Spleen (tissue), 11 donors: ENCODE results near the gene ZBTB7B. TPM values are rescaled to one million over a fixed set of nuclear protein-coding genes. Genes with fewer than 3 reads are reported as not detected.
A peak's percentile ranks its signal among the peaks of the same experiment; 100 is the strongest.

Experiments
- DNase-seq: peaks from one replicate; pipeline ENCODE4 v3.0.0-alpha.2; 2020
- H3K27ac ChIP-seq, 8 donors: fragments of 200-600 bp; sonication (generic) in 7 of 8; 1 replicate in 4 of 8; 2 replicates in 4 of 8; pipeline versions ENCODE4 v1.5.0 to v1.8.0; 2016 to 2021; ENCODE audit warnings: inconsistent platforms in 4 of 8, mild to moderate bottlenecking in 4 of 8, moderate library complexity in 1 of 8
- H3K27me3 ChIP-seq, 7 donors: fragments of 200-600 bp; sonication (generic) in 6 of 7; replicated peaks in 1 of 7; 1 replicate in 4 of 7; 2 replicates in 3 of 7; pipeline versions ENCODE4 v1.5.0 to v1.8.0; 2016 to 2021; ENCODE audit warnings: inconsistent platforms in 3 of 7, mild to moderate bottlenecking in 1 of 7
- H3K36me3 ChIP-seq, 6 donors: fragments of 200-600 bp; sonication (generic) in 5 of 6; 1 replicate in 4 of 6; 2 replicates in 2 of 6; pipeline versions ENCODE4 v1.5.0 to v1.8.0; 2016 to 2021; ENCODE audit warnings: inconsistent platforms in 2 of 6
- H3K4me1 ChIP-seq, 6 donors: fragments of 200-600 bp; sonication (generic) in 5 of 6; 1 replicate in 3 of 6; 2 replicates in 3 of 6; pipeline versions ENCODE4 v1.5.0 to v1.8.0; 2016 to 2021; ENCODE audit warnings: inconsistent platforms in 3 of 6
- H3K4me3 ChIP-seq, 8 donors: fragments of 200-600 bp; sonication (generic) in 7 of 8; 1 replicate in 4 of 8; 2 replicates in 4 of 8; pipeline versions ENCODE4 v1.5.0 to v1.8.0; 2016 to 2021; ENCODE audit warnings: inconsistent platforms in 4 of 8, mild to moderate bottlenecking in 4 of 8, moderate library complexity in 2 of 8
- H3K9me3 ChIP-seq, 8 donors: fragments of 200-600 bp; sonication (generic) in 7 of 8; 1 replicate in 4 of 8; 2 replicates in 4 of 8; pipeline versions ENCODE4 v1.5.0 to v1.8.0; 2016 to 2021; ENCODE audit warnings: inconsistent platforms in 4 of 8
- CTCF ChIP-seq, 11 experiments: fragments of 200-600 bp in 7 of 11; fragments of 450-650 bp in 4 of 11; sonication (generic) in 4 of 11; IDR thresholded peaks in 8 of 11; conservative IDR thresholded peaks in 3 of 11; 1 replicate in 7 of 11; 2 replicates in 4 of 11; pipeline versions ENCODE4 v1.4.0 to v1.8.0; 2016 to 2021; ENCODE audit warnings: antibody characterized with exemption in 11 of 11, inconsistent platforms in 4 of 11, mild to moderate bottlenecking in 1 of 11
- POLR2A ChIP-seq, 3 donors: fragments of 450-650 bp; IDR thresholded peaks; one replicate each; pipeline ENCODE4 v1.5.1; 2017; ENCODE audit warnings: antibody characterized with exemption in 3 of 3, mild to moderate bottlenecking in 1 of 3
- POLR2AphosphoS5 ChIP-seq, 3 donors: sonication (generic); formaldehyde crosslinking; IDR thresholded peaks; one replicate each; pipeline ENCODE4 v1.5.1; 2017; ENCODE audit warnings: antibody characterized with exemption in 3 of 3
- WGBS, 5 donors: extraction: QIAGEN DNeasy Blood & Tissue Kit in 3 of 5; methylation state at CpG; one replicate each; pipeline versions ENCODE4 v1.1.5 to v1.1.7; 2013 to 2018; 5-methylcytosine and 5-hydroxymethylcytosine counted together
- intact Hi-C: fragments of 100-400 bp; cut with DNase I; formaldehyde crosslinking; loops from one replicate; pipeline ENCODE4 v1.15.0; 2023; ENCODE audit warnings: low total_unique reads
- polyA plus RNA-seq, 3 donors: library from polyadenylated mRNA; stranded (reverse); fragments of 200-250 nt; gene quantifications; one replicate each; pipeline ENCODE4 v1.2.1, GENCODE V29; 2013
- total RNA-seq, 7 donors: library from RNA; depleted of rRNA in 3 of 7; stranded (reverse); fragments of >200 nt in 3 of 7; fragmentation: NEBNext Ultra II Directional in 4 of 7; extraction: Animal tissue kit (Norgen Biotek cat#: 25700) in 4 of 7; gene quantifications; one replicate each; pipeline versions ENCODE4 v1.1.0 to v1.2.1, GENCODE V29; 2016 to 2021
- donor health status: healthy with polysubstance abuse.
- donor health status: DM: no; HTN: no; CAD: no; lungs with moderate emphysema.
- donor health status: DM: no; HTN: no; CAD: no.
- donor health status: Bipolar disorder and iron deficiency.
- donor health status: healthy.
- donor health status: DM: no; HTN: no; CAD: no.
- donor health status: DM: yes; HTN: yes; CAD: no.

Gene ZBTB7B
- total and polyA plus RNA-seq, 10 donors: 11.1 to 88.9 (median 57.5) TPM

- Histone ChIP-seq H3K27ac (peak overlapping the region; percentile 85 to 99 (median 98)), H3K9me3 (no peaks in the 10 kb centered on the region), H3K4me3 (peak overlapping the region in 6 of 8 donors; percentile 9 to 97 (median 84)), H3K27me3 (no peaks in the 10 kb centered on the region), H3K36me3 (peaks cover 3 to 75% (median 66%) of the 10 kb centered on the region in 6 donors), H3K4me1 (peaks cover 23 to 95% (median 65%) of the 10 kb centered on the region in 6 donors)
- 63 to 81% (median 72%) methylated on average over 6 of the region's 6 CpGs for WGBS, 5 donors
- peak; percentile 77 for DNase-seq
- TF ChIP-seq CTCF (IDR thresholded peaks at IDR 0.05 in 8 of 11, conservative IDR thresholded peaks at IDR 0.05 in 3 of 11) (no peak), POLR2A (IDR thresholded peaks at IDR 0.05) (no peak), POLR2AphosphoS5 (IDR thresholded peaks at IDR 0.05) (no peak)
- intact Hi-C loops: loop anchor here (5.0 kb wide), 1 partner anchor 39 kb away; the partner anchor contains the start of gene ZBTB7B
These were observed 39.7 kb upstream of the ZBTB7B start for GRCh38 chr1:154962795-154963330.

GRCh38 chr1:154963643-154964042 is 39.0 kb upstream of the ZBTB7B start:
- DNase-seq: peak; percentile 28
- peak overlapping the region in 3 of 8 donors; percentile 96 to 99 (median 98) for H3K27ac ChIP-seq

GRCh38 chr1:154964359-154964758 is 38.2 kb upstream of the ZBTB7B start:
- 82 to 92% (median 87%) methylated on average over 6 of the region's 6 CpGs for WGBS, 5 donors
- intact Hi-C loops: loop anchor here (5.0 kb wide), 1 partner anchor 38 kb away; the partner anchor contains the start of gene ZBTB7B
- no peaks in the 10 kb centered on the region for H3K27me3 ChIP-seq
- no peak for TF ChIP-seq POLR2AphosphoS5 (IDR thresholded peaks at IDR 0.05)
- no peak for TF ChIP-seq CTCF (IDR thresholded peaks at IDR 0.05 in 8 of 11, conservative IDR thresholded peaks at IDR 0.05 in 3 of 11)
- TF ChIP-seq POLR2A (IDR thresholded peaks at IDR 0.05): no peak
- H3K36me3 ChIP-seq: peaks cover 3 to 75% (median 64%) of the 10 kb centered on the region in 6 donors
- DNase-seq: no peak
- H3K27ac ChIP-seq: peak overlapping the region in 2 of 8 donors; percentile 96 to 99
- H3K9me3 ChIP-seq: no peaks in the 10 kb centered on the region
- no peak overlapping the region for H3K4me3 ChIP-seq
- H3K4me1 ChIP-seq: peaks cover 30 to 95% (median 73%) of the 10 kb centered on the region in 6 donors

More at GRCh38 chr1:154963643-154964042, 39.0 kb upstream of the ZBTB7B start:
- TF ChIP-seq POLR2AphosphoS5 (IDR thresholded peaks at IDR 0.05) (no peak), POLR2A (IDR thresholded peaks at IDR 0.05) (no peak), CTCF (IDR thresholded peaks at IDR 0.05 in 8 of 11, conservative IDR thresholded peaks at IDR 0.05 in 3 of 11) (no peak)
- H3K9me3 ChIP-seq: no peaks in the 10 kb centered on the region
- peaks cover 26 to 95% (median 70%) of the 10 kb centered on the region in 6 donors for H3K4me1 ChIP-seq
- no peaks in the 10 kb centered on the region for H3K27me3 ChIP-seq
- intact Hi-C loops: loop anchor here (5.0 kb wide), 1 partner anchor 39 kb away; the partner anchor contains the start of gene ZBTB7B
- 82 to 88% (median 86%) methylated on average over 8 of the region's 8 CpGs for WGBS, 5 donors
- H3K4me3 ChIP-seq: no peak overlapping the region
- H3K36me3 ChIP-seq: peaks cover 3 to 75% (median 67%) of the 10 kb centered on the region in 6 donors

GRCh38 chr1:154966111-154966510 is 36.5 kb upstream of the ZBTB7B start:
- intact Hi-C loops: no loop called here
- Histone ChIP-seq H3K4me1 (peaks cover 22 to 95% (median 73%) of the 10 kb centered on the region in 6 donors), H3K27me3 (no peaks in the 10 kb centered on the region), H3K9me3 (no peaks in the 10 kb centered on the region), H3K4me3 (no peak overlapping the region), H3K36me3 (peaks cover 3 to 79% (median 60%) of the 10 kb centered on the region in 6 donors), H3K27ac (peak overlapping the region in 4 of 8 donors; percentile 0 to 99 (median 58))
- no peak for TF ChIP-seq POLR2AphosphoS5 (IDR thresholded peaks at IDR 0.05)
- no peak for TF ChIP-seq CTCF (IDR thresholded peaks at IDR 0.05 in 8 of 11, conservative IDR thresholded peaks at IDR 0.05 in 3 of 11)
- TF ChIP-seq POLR2A (IDR thresholded peaks at IDR 0.05): no peak
- 82 to 93% (median 91%) methylated on average over 5 to 7 of the region's 7 CpGs for WGBS, 5 donors
- peak; percentile 66 for DNase-seq
